C4-2B (cell line): ENCODE results near the gene SCAF8.

Source experiments
- CTCF ChIP-seq: fragments of 450-650 bp; conservative IDR thresholded peaks from 2 replicates; pipeline ENCODE4 v1.5.1; 2017; ENCODE audit warnings: mild to moderate bottlenecking
- ZFX ChIP-seq: fragments of 450-650 bp; IDR thresholded peaks from 2 replicates; pipeline ENCODE4 v1.6.1; 2017

GRCh38 chr6:154736618-154737259, 3.5 kb downstream of the SCAF8 start:
- TF ChIP-seq CTCF (no peak), ZFX (no peak)
